Measurements from ENCODE around the gene DNAJC25.

The DNAJC25 gene

GRCh38 chr9:111631214-111631971 is at the start of gene DNAJC25:
Gene DNAJC25, plus strand, starts transcription at chr9:111631334. Its CDS starts 74 bp downstream, at chr9:111631408.
- peaks cover 12% of the 10 kb centered on the region; the same call in 1 of the 2 replicates for H4K20me1 ChIP-seq (ENCODE audit: insufficient read depth, low read length)
- peak; percentile 99 for DNase-seq
- peaks cover 50% of the 10 kb centered on the region for H3K79me2 ChIP-seq (ENCODE audit: low read length)
- no peaks in the 10 kb centered on the region for H3K27me3 ChIP-seq (replicated peaks; ENCODE audit: insufficient read depth, low read length)
- H3K9ac ChIP-seq (ENCODE audit: low read length) = peak within 1 kb of the TSS; percentile 86
- H3F3A ChIP-seq (ENCODE audit: insufficient read depth, low read length) = 0 out of 2 replicates have a peak, but pooled peaks cover 5% of the 10 kb centered on the region
- H3K27ac ChIP-seq (ENCODE audit: low read length) = peak within 1 kb of the TSS; percentile 62; the same call in 1 of the 2 replicates
- peak within 1 kb of the TSS; percentile 95 for H3K4me3 ChIP-seq (ENCODE audit: low read length)
- no peaks in the 10 kb centered on the region for H3K9me3 ChIP-seq (replicated peaks; ENCODE audit: insufficient read depth, low read length)
- H3K36me3 ChIP-seq (replicated peaks; ENCODE audit: insufficient read depth, low read length) = no peaks in the 10 kb centered on the region
- H3K9me2 ChIP-seq (replicated peaks; ENCODE audit: insufficient read depth, low read length) = no peaks in the 10 kb centered on the region
- H2AFZ ChIP-seq (ENCODE audit: low read length) = peak within 1 kb of the TSS; percentile 88
- TF ChIP-seq CTCF (IDR thresholded peaks at IDR 0.05; ENCODE audit: low read length) (no peak), EZH2 (optimal IDR thresholded peaks at IDR 0.05; ENCODE audit: low read depth, low read length) (no peak), EZH2phosphoT487 (IDR thresholded peaks at IDR 0.05; ENCODE audit: low read length) (no peak)
- H3K4me1 ChIP-seq (ENCODE audit: low read length) = peaks cover 5% of the 10 kb centered on the region; the same call in 1 of the 2 replicates
- peak within 1 kb of the TSS; percentile 87 for H3K4me2 ChIP-seq (ENCODE audit: low read depth, low read length)

GRCh38 chr9:111582888-111583287 is 48.2 kb upstream of the DNAJC25 start:
- Histone ChIP-seq H3K4me2 (ENCODE audit: low read depth, low read length) (no peak overlapping the region), H3K36me3 (replicated peaks; ENCODE audit: insufficient read depth, low read length) (no peaks in the 10 kb centered on the region), H3K27ac (ENCODE audit: low read length) (no peak overlapping the region), H3K27me3 (replicated peaks; ENCODE audit: insufficient read depth, low read length) (no peaks in the 10 kb centered on the region), H4K20me1 (ENCODE audit: insufficient read depth, low read length) (no peaks in the 10 kb centered on the region), H3K79me2 (ENCODE audit: low read length) (no peaks in the 10 kb centered on the region), H2AFZ (ENCODE audit: low read length) (no peak overlapping the region), H3K9me2 (replicated peaks; ENCODE audit: insufficient read depth, low read length) (no peaks in the 10 kb centered on the region), H3K4me1 (ENCODE audit: low read length) (no peaks in the 10 kb centered on the region), H3K9ac (ENCODE audit: low read length) (no peak overlapping the region), H3K9me3 (replicated peaks; ENCODE audit: insufficient read depth, low read length) (no peaks in the 10 kb centered on the region), H3K4me3 (ENCODE audit: low read length) (no peak overlapping the region), H3F3A (ENCODE audit: insufficient read depth, low read length) (no peaks in the 10 kb centered on the region)
- TF ChIP-seq EZH2 (optimal IDR thresholded peaks at IDR 0.05; ENCODE audit: low read depth, low read length) = no peak
- TF ChIP-seq EZH2phosphoT487 (IDR thresholded peaks at IDR 0.05; ENCODE audit: low read length) = no peak
- no peak for TF ChIP-seq CTCF (IDR thresholded peaks at IDR 0.05; ENCODE audit: low read length)
- DNase-seq = no peak

- H3K9me3 ChIP-seq (replicated peaks; ENCODE audit: insufficient read depth, low read length) = no peaks in the 10 kb centered on the region
- TF ChIP-seq CTCF (IDR thresholded peaks at IDR 0.05; ENCODE audit: low read length) = no peak
- no peak for TF ChIP-seq EZH2phosphoT487 (IDR thresholded peaks at IDR 0.05; ENCODE audit: low read length)
- no peak for TF ChIP-seq EZH2 (optimal IDR thresholded peaks at IDR 0.05; ENCODE audit: low read depth, low read length)
- H3K9me2 ChIP-seq (replicated peaks; ENCODE audit: insufficient read depth, low read length) = no peaks in the 10 kb centered on the region
- H3K36me3 ChIP-seq (replicated peaks; ENCODE audit: insufficient read depth, low read length) = no peaks in the 10 kb centered on the region
- H3K27ac ChIP-seq (ENCODE audit: low read length) = no peak overlapping the region
- H4K20me1 ChIP-seq (ENCODE audit: insufficient read depth, low read length) = no peaks in the 10 kb centered on the region
- no peak overlapping the region for H2AFZ ChIP-seq (ENCODE audit: low read length)
- no peak overlapping the region for H3K4me2 ChIP-seq (ENCODE audit: low read depth, low read length)
- no peaks in the 10 kb centered on the region for H3K27me3 ChIP-seq (replicated peaks; ENCODE audit: insufficient read depth, low read length)
- H3F3A ChIP-seq (ENCODE audit: insufficient read depth, low read length) = no peaks in the 10 kb centered on the region
- no peaks in the 10 kb centered on the region for H3K4me1 ChIP-seq (ENCODE audit: low read length)
- no peaks in the 10 kb centered on the region for H3K79me2 ChIP-seq (ENCODE audit: low read length)
- no peak overlapping the region for H3K9ac ChIP-seq (ENCODE audit: low read length)
- H3K4me3 ChIP-seq (ENCODE audit: low read length) = no peak overlapping the region
- no peak for DNase-seq
Observed at GRCh38 chr9:111586378-111586777, 44.8 kb upstream of the DNAJC25 start.
